Testis (tissue), 2 donors: Measurements from ENCODE around the gene SOHLH2.

Experiments
- POLR2A ChIP-seq: fragments of 450-650 bp; IDR thresholded peaks from one replicate; pipeline ENCODE4 v1.6.1; 2017; ENCODE audit warnings: antibody characterized with exemption, mild to moderate bottlenecking, moderate library complexity
- TF ChIP-seq, protein P1 (sequence below), 3 experiments: fragments of 450-650 bp in 2 of 3; fragments of 200-600 bp in 1 of 3; sonication (generic) in 1 of 3; IDR thresholded peaks; one replicate each; pipeline ENCODE4 v1.5.1; 2016 to 2019; ENCODE audit warnings: antibody characterized with exemption in 3 of 3, mild to moderate bottlenecking in 2 of 3, moderate library complexity in 1 of 3

DNA sequence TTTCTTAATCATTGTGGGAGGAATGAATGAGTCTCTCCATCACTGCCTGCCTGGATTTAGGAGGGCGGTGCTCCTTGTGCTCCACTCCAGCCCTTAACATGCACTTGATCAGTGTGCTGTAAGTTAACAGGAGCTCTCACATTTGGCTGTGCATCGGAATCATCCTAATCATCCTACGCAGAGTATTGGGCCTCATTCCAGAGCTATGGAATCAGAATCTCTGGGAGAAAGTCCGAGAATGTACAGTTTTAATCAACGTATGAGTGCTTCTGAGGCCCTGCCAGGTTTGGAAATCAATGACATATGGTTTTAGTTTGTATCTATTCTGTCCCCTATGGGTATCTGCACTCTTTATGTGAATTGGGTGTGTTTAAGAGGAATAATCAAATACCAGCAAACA is 48.3 kb downstream of the SOHLH2 start:
- TF ChIP-seq, protein P1, sequence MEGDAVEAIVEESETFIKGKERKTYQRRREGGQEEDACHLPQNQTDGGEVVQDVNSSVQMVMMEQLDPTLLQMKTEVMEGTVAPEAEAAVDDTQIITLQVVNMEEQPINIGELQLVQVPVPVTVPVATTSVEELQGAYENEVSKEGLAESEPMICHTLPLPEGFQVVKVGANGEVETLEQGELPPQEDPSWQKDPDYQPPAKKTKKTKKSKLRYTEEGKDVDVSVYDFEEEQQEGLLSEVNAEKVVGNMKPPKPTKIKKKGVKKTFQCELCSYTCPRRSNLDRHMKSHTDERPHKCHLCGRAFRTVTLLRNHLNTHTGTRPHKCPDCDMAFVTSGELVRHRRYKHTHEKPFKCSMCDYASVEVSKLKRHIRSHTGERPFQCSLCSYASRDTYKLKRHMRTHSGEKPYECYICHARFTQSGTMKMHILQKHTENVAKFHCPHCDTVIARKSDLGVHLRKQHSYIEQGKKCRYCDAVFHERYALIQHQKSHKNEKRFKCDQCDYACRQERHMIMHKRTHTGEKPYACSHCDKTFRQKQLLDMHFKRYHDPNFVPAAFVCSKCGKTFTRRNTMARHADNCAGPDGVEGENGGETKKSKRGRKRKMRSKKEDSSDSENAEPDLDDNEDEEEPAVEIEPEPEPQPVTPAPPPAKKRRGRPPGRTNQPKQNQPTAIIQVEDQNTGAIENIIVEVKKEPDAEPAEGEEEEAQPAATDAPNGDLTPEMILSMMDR (IDR thresholded peaks at IDR 0.05), result no peak
- TF ChIP-seq POLR2A, result no peak
